CD4-positive, alpha-beta T cell treated with Interleukin-6 at 100 ng/mL for 8 hours (primary cell): ENCODE measurements around the gene KCNRG.
"Not testable (repeated sequence)": the region's sequence is repeated elsewhere in the genome, so short reads cannot be mapped to it uniquely, and the experiment has no call there.

Source experiments
- DNase-seq: peaks from one replicate; pipeline ENCODE4 v3.0.0-alpha.2; 2020; ENCODE audit warnings: mixed read lengths, low spot score

The KCNRG gene

GRCh38 chr13:50015258-50015657, at the start of gene KCNRG:
Gene KCNRG (plus strand): TSS chr13:50015444. CDS start chr13:50015494, 50 bp downstream.
- no peak for DNase-seq

DNA sequence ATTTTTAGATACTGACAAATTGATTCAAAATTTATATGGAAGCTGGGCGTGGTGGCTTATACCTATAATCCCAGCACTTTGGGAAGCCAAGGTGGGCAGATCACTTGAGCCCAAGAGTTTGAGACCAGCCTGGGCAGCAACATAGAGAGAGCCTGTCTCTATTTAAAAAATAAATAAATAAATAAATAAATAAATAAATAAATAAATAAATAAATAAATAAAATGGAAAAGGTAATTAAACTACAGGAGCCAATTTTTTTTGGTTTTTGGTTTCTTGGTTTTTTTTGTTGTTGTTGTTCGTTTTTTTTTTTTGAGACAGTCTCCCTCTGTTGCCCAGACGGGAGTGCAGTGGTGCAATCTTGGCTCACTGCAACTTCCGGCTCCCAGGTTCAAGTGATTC, 47.8 kb upstream of the KCNRG start:
- no peak for DNase-seq

- DNase-seq: no peak
Observed at GRCh38 chr13:49972709-49973108, 42.5 kb upstream of the KCNRG start.

GRCh38 chr13:49975826-49976225, 39.4 kb upstream of the KCNRG start:
- DNase-seq: no peak

GRCh38 chr13:49976314-49977258, 38.7 kb upstream of the KCNRG start:
- DNase-seq: peak; percentile 76

- no peak for DNase-seq
Observed at GRCh38 chr13:49977992-49978391, 37.3 kb upstream of the KCNRG start.

- DNase-seq: no peak
Observed at GRCh38 chr13:49980266-49980665, 35.0 kb upstream of the KCNRG start.

DNA sequence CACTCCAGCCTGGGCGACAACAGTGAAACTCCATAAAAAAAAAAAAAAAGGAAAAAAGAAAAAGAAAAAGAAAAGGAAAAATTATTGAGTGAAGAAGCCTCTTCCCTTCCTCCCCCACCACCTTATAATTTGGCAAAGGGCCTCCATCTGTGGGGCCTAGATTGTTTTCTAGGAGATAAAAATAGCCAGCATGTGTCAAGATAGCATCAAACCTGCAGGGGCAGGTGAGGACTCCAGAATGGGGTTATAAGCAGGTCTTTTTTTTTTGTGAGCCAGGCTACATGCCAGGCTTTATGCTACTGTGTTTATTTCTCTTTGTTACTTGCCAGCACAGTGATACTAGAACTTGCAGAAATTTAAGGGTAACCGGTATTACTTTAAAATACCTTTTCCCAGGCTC, 30.1 kb upstream of the KCNRG start:
- no peak for DNase-seq

DNA sequence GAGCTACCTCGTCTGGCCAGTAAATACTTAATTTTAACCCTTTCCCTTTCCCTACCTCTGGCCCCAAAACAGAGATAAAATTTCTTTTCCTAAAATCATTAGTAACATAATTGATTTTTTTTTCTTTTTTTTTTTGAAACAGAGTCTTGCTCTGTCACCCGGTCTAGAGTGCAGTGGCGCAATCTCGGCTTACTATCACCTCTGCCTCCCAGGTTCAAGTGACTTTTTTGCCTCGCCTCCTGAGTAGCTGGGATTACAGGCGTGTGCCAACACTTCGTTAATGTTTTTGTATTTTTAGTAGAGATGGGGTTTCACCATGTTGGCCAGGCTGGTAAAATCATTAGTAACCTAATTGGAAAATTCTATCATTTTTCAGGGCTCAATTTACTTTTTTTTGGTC, 28.8 kb upstream of the KCNRG start:
- no peak for DNase-seq

GRCh38 chr13:49990612-49991011, 24.6 kb upstream of the KCNRG start:
- DNase-seq: not testable (repeated sequence)

GRCh38 chr13:49993111-49993510, 22.1 kb upstream of the KCNRG start:
- DNase-seq: no peak

DNA sequence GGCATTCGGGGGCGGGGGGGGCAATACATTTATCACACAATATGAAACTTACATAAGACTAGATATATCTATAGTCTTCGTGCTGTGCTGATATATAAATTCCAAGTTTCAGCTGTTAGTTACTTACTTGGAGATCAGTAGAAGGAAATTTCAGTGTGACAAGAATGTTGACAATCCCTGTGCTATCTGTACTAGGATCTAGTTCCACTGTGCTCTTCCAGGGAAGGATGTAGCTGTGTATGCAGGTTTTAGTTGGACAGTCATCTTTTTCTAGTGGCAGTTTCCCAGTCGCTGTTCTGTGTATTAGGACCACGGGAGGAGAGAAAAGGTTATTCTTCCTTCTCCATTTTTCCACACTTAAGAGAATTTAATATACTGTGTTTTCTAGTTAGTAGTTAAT, 21.6 kb upstream of the KCNRG start:
- DNase-seq: no peak

DNA sequence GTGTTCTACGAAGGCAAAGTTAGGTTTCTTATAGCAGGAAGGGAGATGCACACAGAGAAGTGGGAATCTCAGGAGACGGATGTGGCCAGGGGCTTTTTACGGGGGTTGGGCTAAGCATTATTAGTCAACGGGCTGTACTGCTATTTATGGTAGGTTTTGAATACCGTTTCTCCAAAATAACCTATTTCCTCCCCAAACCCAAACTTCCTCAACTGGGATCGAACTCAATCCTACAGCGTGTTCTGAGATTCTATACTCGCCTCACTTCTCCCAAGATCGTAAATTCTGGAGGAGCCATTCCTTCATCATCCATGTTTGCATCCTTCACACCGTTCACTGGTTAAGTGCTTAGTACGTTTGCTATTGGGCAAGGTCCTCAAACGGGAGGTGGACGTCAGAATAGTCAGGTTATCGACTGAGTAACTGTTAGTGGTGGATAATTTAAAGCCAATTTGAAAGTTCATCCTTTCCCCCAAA, 19.6 kb upstream of the KCNRG start:
- DNase-seq: no peak

DNA sequence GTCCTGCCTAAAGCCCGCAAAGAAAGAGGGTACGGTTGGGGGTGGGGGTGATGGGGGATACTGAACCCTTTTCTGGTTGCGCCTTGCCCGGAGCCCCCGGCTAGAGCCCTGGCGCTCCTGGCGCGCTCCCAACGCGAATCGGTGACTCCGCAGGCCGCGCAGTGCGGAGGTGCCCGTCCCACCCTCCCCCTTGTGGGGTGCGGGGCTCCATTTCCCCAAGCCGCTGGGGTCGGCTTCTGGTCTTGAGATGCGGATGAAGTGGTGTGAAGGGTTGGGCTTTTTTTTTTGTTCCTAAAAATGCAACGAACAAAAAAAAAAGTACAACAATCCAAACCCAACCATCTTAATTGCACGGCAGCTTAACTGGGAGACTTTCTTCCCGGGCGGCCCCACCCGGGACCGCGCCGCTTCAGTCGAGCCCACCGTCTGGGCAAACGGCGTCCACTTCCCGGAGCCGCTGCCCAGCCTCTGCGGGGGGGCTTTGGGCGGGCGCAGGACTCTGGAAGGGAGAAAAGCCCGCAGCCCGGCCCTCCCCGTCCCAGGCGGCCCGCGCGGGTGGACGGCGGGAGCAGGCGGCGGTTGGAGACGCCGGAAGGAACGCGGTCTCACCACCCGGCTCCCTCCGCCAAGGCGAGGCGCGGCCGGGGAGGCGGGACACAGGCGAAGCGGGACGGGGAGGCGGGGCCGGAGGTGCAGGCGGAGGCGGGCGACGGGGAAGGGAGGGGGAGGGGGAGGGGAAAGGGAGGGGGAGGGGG, 18.9 kb upstream of the KCNRG start:
- peak; percentile 86 for DNase-seq

DNA sequence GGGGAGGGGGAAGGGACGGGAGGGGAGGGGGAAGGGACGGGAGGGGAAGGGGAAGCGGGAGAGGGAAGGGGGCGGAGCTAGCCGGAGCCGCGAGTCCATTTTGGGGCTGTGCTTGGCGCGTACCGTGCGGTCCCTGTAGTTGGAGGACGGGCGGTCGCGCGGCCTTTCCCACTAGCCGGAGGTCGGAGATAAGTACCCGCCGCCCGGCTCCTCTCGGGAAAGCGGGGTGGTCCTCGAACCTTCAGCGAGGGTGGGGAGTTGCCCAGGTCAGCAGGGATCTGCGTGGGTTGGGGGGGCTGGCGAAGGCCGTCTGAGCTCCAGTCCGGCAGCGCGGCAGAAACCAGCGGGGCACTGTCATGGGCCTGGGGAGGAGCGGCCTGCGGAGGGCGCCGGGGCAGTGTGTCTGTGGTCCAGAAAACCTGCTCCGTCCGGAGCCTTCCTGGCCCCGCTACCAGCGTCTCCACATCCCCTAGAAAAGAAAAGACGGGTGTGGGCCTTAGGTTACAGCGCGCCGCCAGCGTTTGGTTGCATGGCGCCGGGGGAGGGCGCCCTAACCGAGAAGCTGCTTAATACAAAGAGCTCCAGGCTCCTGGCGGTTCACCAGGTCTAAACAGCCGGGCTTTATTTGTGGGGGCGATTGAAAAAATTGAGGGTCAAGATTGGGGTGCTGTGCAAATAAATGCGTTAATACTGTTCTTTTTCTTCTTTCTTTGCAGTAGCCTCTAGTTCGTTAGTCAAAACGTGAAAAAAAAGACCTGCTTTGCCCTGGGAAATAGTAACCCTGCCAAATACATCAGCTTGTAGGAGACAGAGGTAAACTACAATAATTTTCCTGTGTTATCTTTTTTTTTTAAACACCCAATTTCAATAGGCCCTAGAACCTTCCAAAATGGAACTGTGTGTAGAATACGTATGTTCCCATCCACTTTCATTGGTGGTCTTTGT, 18.0 kb upstream of the KCNRG start, which contains the start of gene TRIM13:
TRIM13 (plus strand) TSS at position 92 of the 945 bp plus-strand sequence. CDS start 14,899 bp downstream, outside the sequence.
- peak; percentile 78 for DNase-seq

GRCh38 chr13:49997955-49998354, 17.3 kb upstream of the KCNRG start:
- DNase-seq: no peak

GRCh38 chr13:49998714-49999624, 16.3 kb upstream of the KCNRG start:
- no peak for DNase-seq

GRCh38 chr13:50001287-50001686, 14.0 kb upstream of the KCNRG start:
- no peak for DNase-seq

DNA sequence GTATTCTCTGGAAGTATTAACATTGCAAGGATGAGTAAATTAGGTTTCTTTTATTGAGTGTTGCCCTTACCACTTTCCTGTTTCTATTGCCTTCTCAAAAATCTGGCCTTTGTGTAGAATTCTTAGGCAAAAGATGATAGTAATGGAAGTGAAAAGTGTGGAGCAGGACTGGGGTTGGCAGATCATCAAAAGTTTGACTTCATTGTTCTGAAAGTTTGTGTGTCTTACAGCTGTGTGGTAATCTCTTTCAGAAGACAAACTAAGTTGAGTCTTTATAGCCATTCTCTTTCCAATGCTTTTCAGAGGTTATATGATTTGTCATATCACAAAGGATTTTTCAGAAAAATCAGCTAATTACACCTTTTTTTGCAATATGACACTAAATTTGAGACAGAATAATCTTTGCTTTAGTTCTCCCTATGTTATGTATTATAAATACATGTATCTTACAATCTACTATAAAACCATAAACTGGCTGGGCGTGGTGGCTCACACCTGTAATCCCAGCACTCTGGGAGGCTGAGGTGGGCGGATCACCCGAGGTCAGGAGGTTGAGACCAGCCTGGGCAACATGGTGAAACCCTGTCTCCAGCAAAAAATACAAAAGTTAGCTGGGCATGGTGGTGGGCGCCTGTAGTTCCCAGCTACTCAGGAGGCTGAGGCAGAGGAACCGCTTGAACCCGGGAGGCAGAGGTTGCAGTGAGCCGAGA, 8.7 kb upstream of the KCNRG start:
- no peak for DNase-seq

DNA sequence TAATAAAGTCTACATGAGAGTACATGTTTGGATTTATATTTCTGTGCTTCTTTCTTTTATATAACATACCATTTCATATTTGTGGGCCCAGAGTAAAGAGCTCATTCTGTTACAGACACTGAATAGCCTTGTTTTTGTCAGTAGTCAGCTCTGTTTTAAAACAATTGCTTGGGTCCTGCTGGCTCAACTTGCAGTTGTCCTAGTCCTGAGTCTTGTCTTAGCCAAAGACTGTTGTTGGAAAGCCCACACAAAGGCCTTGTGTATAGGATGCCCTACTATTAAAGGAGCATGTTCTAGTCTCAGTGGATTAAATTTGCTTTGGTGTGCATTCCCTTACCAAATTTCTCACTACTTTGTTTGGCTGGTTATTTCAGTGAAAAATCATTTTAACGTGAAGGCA, 3.8 kb upstream of the KCNRG start:
- DNase-seq: no peak
